Stomach smooth muscle (tissue), 2 donors: ENCODE measurements around the gene IL1RAPL2.

ENCODE experiments used
- H3K27ac ChIP-seq: one replicate; pipeline ENCODE4 v1.7.0; 2013; ENCODE audit warnings: mild to moderate bottlenecking, low read length, inconsistent platforms
- H3K27me3 ChIP-seq, 2 donors: one replicate each; pipeline ENCODE4 v1.7.0; 2013; ENCODE audit warnings: low read length in 2 of 2; ENCODE audit not compliant: insufficient read depth in 2 of 2, control insufficient read depth in 1 of 2
- H3K36me3 ChIP-seq, 2 donors: one replicate each; pipeline ENCODE4 v1.7.0; 2013; ENCODE audit warnings: low read length in 2 of 2; ENCODE audit not compliant: control insufficient read depth in 2 of 2, insufficient read depth in 2 of 2
- H3K4me1 ChIP-seq: one replicate; pipeline ENCODE4 v1.7.0; 2013; ENCODE audit warnings: low read length; ENCODE audit not compliant: control insufficient read depth, insufficient read depth
- H3K4me3 ChIP-seq, 2 donors: one replicate each; pipeline ENCODE4 v1.7.0; 2013; ENCODE audit warnings: low read length in 2 of 2
- H3K9ac ChIP-seq, 2 donors: one replicate each; pipeline ENCODE4 v1.7.0; 2013; ENCODE audit warnings: low read length in 2 of 2, mild to moderate bottlenecking in 1 of 2
- H3K9me3 ChIP-seq, 2 donors: one replicate each; pipeline ENCODE4 v1.7.0; 2013; ENCODE audit warnings: low read length in 2 of 2; ENCODE audit not compliant: control insufficient read depth in 2 of 2
- donor health status: healthy.
- donor health status: Pancreatic carcinoma.

IL1RAPL2 gene

GRCh38 chrX:105347373-105347772 lies 781.4 kb downstream of the IL1RAPL2 start:
- Histone ChIP-seq H3K27ac (no peak overlapping the region), H3K36me3 (no peaks in the 10 kb centered on the region), H3K9me3 (no peaks in the 10 kb centered on the region), H3K4me3 (no peak overlapping the region), H3K27me3 (no peaks in the 10 kb centered on the region), H3K9ac (no peak overlapping the region), H3K4me1 (no peaks in the 10 kb centered on the region)

- Histone ChIP-seq H3K4me3 (no peak overlapping the region), H3K9me3 (no peaks in the 10 kb centered on the region), H3K36me3 (no peaks in the 10 kb centered on the region), H3K27me3 (no peaks in the 10 kb centered on the region), H3K9ac (no peak overlapping the region), H3K4me1 (no peaks in the 10 kb centered on the region), H3K27ac (no peak overlapping the region)
These were observed 783.5 kb downstream of the IL1RAPL2 start for GRCh38 chrX:105349476-105349875.

GRCh38 chrX:105375816-105376215 lies 809.8 kb downstream of the IL1RAPL2 start:
- H3K27ac ChIP-seq, result no peak overlapping the region
- no peak overlapping the region for H3K4me3 ChIP-seq
- no peaks in the 10 kb centered on the region for H3K27me3 ChIP-seq
- no peaks in the 10 kb centered on the region for H3K4me1 ChIP-seq
- no peak overlapping the region for H3K9ac ChIP-seq
- H3K36me3 ChIP-seq, result no peaks in the 10 kb centered on the region
- no peaks in the 10 kb centered on the region for H3K9me3 ChIP-seq

- Histone ChIP-seq H3K36me3 (no peaks in the 10 kb centered on the region), H3K9me3 (no peaks in the 10 kb centered on the region), H3K4me3 (no peak overlapping the region), H3K27ac (no peak overlapping the region), H3K9ac (no peak overlapping the region), H3K27me3 (no peaks in the 10 kb centered on the region), H3K4me1 (no peaks in the 10 kb centered on the region)
These were observed 858.7 kb downstream of the IL1RAPL2 start for GRCh38 chrX:105424729-105425128.

- Histone ChIP-seq H3K4me1 (no peaks in the 10 kb centered on the region), H3K4me3 (no peak overlapping the region), H3K36me3 (no peaks in the 10 kb centered on the region), H3K27ac (no peak overlapping the region), H3K9ac (no peak overlapping the region), H3K27me3 (no peaks in the 10 kb centered on the region), H3K9me3 (no peaks in the 10 kb centered on the region)
These were observed 885.4 kb downstream of the IL1RAPL2 start for GRCh38 chrX:105451401-105451800.

GRCh38 chrX:105458846-105459245 lies 892.8 kb downstream of the IL1RAPL2 start:
- Histone ChIP-seq H3K4me3 (no peak overlapping the region), H3K9me3 (no peaks in the 10 kb centered on the region), H3K4me1 (no peaks in the 10 kb centered on the region), H3K27ac (no peak overlapping the region), H3K27me3 (no peaks in the 10 kb centered on the region), H3K9ac (no peak overlapping the region), H3K36me3 (no peaks in the 10 kb centered on the region)

- Histone ChIP-seq H3K27ac (no peak overlapping the region), H3K9ac (no peak overlapping the region), H3K36me3 (no peaks in the 10 kb centered on the region), H3K9me3 (no peaks in the 10 kb centered on the region), H3K4me3 (no peak overlapping the region), H3K4me1 (no peaks in the 10 kb centered on the region), H3K27me3 (no peaks in the 10 kb centered on the region)
These were observed 894.4 kb downstream of the IL1RAPL2 start for GRCh38 chrX:105460376-105460775.

- no peaks in the 10 kb centered on the region for H3K9me3 ChIP-seq
- H3K36me3 ChIP-seq, result no peaks in the 10 kb centered on the region
- H3K27me3 ChIP-seq, result no peaks in the 10 kb centered on the region
- H3K4me3 ChIP-seq, result no peak overlapping the region
- no peak overlapping the region for H3K27ac ChIP-seq
- no peak overlapping the region for H3K9ac ChIP-seq
- no peaks in the 10 kb centered on the region for H3K4me1 ChIP-seq
These were observed 895.0 kb downstream of the IL1RAPL2 start for GRCh38 chrX:105461016-105461415.

- H3K4me1 ChIP-seq, result no peaks in the 10 kb centered on the region
- H3K9ac ChIP-seq, result no peak overlapping the region
- no peaks in the 10 kb centered on the region for H3K36me3 ChIP-seq
- H3K27me3 ChIP-seq, result no peaks in the 10 kb centered on the region
- no peak overlapping the region for H3K27ac ChIP-seq
- no peaks in the 10 kb centered on the region for H3K9me3 ChIP-seq
- H3K4me3 ChIP-seq, result no peak overlapping the region
These were observed 896.2 kb downstream of the IL1RAPL2 start for GRCh38 chrX:105462186-105462585.

- Histone ChIP-seq H3K27me3 (no peaks in the 10 kb centered on the region), H3K9me3 (no peaks in the 10 kb centered on the region), H3K4me1 (no peaks in the 10 kb centered on the region), H3K27ac (no peak overlapping the region), H3K9ac (no peak overlapping the region), H3K4me3 (no peak overlapping the region), H3K36me3 (no peaks in the 10 kb centered on the region)
These were observed 897.5 kb downstream of the IL1RAPL2 start for GRCh38 chrX:105463473-105463872.

GRCh38 chrX:105464618-105465017 lies 898.6 kb downstream of the IL1RAPL2 start:
- Histone ChIP-seq H3K36me3 (no peaks in the 10 kb centered on the region), H3K27ac (no peak overlapping the region), H3K27me3 (no peaks in the 10 kb centered on the region), H3K9ac (no peak overlapping the region), H3K9me3 (no peaks in the 10 kb centered on the region), H3K4me3 (no peak overlapping the region), H3K4me1 (no peaks in the 10 kb centered on the region)
